HUES6 (cell line): ENCODE data around the gene CTNNA1.

ENCODE experiments used
- H3K27ac ChIP-seq: 2 replicates; pipeline ENCODE4 v1.7.0; 2013; ENCODE audit warnings: low read depth, mild to moderate bottlenecking, low read length, inconsistent platforms
- H3K27me3 ChIP-seq: 2 replicates; pipeline ENCODE4 v1.6.1; 2013; ENCODE audit warnings: low read length; ENCODE audit not compliant: control insufficient read depth, insufficient read depth
- H3K36me3 ChIP-seq: 2 replicates; pipeline ENCODE4 v1.6.1; 2013; ENCODE audit warnings: low read length; ENCODE audit not compliant: control insufficient read depth, insufficient read depth
- H3K4me1 ChIP-seq: 2 replicates; pipeline ENCODE4 v1.6.1; 2013; ENCODE audit warnings: low read length; ENCODE audit not compliant: control insufficient read depth, insufficient read depth
- H3K4me3 ChIP-seq: 2 replicates; pipeline ENCODE4 v1.5.1; 2013; ENCODE audit warnings: low read depth, low read length
- H3K9ac ChIP-seq: one replicate; pipeline ENCODE4 v1.6.1; 2013; ENCODE audit warnings: mild to moderate bottlenecking, low read length
- H3K9me3 ChIP-seq: 2 replicates; pipeline ENCODE4 v1.6.1; 2013; ENCODE audit warnings: low read depth, low read length; ENCODE audit not compliant: control insufficient read depth, insufficient read depth

CTNNA1 gene

GRCh38 chr5:138876811-138877210 lies 123.6 kb downstream of the CTNNA1 start:
- H3K4me1 ChIP-seq = peaks cover 45% of the 10 kb centered on the region
- no peaks in the 10 kb centered on the region for H3K27me3 ChIP-seq
- H3K36me3 ChIP-seq = peaks cover 3% of the 10 kb centered on the region; the same call in 1 of the 2 replicates
- H3K9ac ChIP-seq = no peak overlapping the region
- H3K9me3 ChIP-seq = no peaks in the 10 kb centered on the region; the same call in 1 of the 2 replicates
- no peak overlapping the region for H3K4me3 ChIP-seq
- no peak overlapping the region for H3K27ac ChIP-seq

GRCh38 chr5:138878437-138879235 lies 125.4 kb downstream of the CTNNA1 start:
- peaks cover 49% of the 10 kb centered on the region for H3K4me1 ChIP-seq
- H3K27ac ChIP-seq = 0 out of 2 replicates have a peak overlapping the region, but pooled peaks have one; percentile 1
- H3K9ac ChIP-seq = no peak overlapping the region
- H3K36me3 ChIP-seq = peaks cover 3% of the 10 kb centered on the region; the same call in 1 of the 2 replicates
- H3K9me3 ChIP-seq = no peaks in the 10 kb centered on the region; the same call in 1 of the 2 replicates
- H3K4me3 ChIP-seq = no peak overlapping the region
- no peaks in the 10 kb centered on the region for H3K27me3 ChIP-seq

GRCh38 chr5:138883211-138883610 lies 130.0 kb downstream of the CTNNA1 start:
- no peaks in the 10 kb centered on the region for H3K9me3 ChIP-seq
- peaks cover 24% of the 10 kb centered on the region for H3K36me3 ChIP-seq
- no peak overlapping the region for H3K4me3 ChIP-seq
- H3K9ac ChIP-seq = no peak overlapping the region
- H3K27ac ChIP-seq = peak overlapping the region; percentile 74
- H3K27me3 ChIP-seq = no peaks in the 10 kb centered on the region
- H3K4me1 ChIP-seq = peaks cover 40% of the 10 kb centered on the region

DNA sequence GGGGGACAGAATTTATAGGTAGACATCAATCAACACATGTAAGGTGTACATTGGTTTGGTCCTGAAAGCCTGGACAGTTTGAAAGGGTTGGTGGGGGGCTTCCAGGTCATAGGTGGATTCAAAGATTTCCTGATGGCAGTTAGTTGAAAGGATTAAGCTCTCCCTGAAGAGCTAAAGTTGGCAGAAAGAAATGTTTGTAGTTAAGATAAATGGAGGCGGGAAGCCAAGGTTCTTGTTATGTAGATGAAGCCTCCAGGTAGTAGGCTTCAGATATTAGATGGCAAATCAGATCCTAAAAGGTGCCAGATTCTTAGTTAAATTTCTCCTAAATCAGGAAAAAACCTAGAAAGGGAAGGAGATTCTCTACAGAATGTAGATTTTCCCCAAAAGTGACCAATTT lies 130.9 kb downstream of the CTNNA1 start:
- Histone ChIP-seq H3K36me3 (peaks cover 32% of the 10 kb centered on the region), H3K9me3 (peaks cover 2% of the 10 kb centered on the region), H3K27me3 (no peaks in the 10 kb centered on the region), H3K27ac (peak overlapping the region; percentile 74), H3K9ac (no peak overlapping the region), H3K4me3 (0 out of 2 replicates have a peak overlapping the region, but pooled peaks have one; percentile 19), H3K4me1 (peaks cover 35% of the 10 kb centered on the region)

DNA sequence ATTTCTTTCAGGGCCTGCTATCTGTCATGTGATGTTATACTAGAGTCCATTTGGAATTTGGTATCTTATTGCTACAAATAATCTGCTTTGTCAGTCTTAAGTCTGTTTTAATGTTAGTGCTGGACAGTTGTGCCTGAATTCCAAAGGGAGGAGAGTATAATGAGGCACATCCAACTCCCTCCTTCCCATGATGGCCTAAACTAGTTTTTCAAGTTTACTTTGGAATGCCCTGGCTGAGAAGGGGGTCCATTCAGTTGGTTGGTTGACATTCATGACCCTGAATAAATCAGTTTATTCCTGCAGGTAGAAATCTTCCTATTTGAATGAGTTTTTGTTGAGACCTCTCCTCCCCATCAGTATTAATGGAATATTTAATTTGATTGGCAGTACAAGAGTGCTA lies 131.3 kb downstream of the CTNNA1 start:
- Histone ChIP-seq H3K36me3 (peaks cover 37% of the 10 kb centered on the region), H3K4me3 (peak overlapping the region; percentile 19; the same call in 1 of the 2 replicates), H3K4me1 (peaks cover 35% of the 10 kb centered on the region), H3K27ac (peak overlapping the region; percentile 74), H3K9me3 (peaks cover 6% of the 10 kb centered on the region), H3K9ac (no peak overlapping the region), H3K27me3 (no peaks in the 10 kb centered on the region)

GRCh38 chr5:138889994-138890393 lies 136.8 kb downstream of the CTNNA1 start:
- Histone ChIP-seq H3K4me3 (no peak overlapping the region), H3K9ac (no peak overlapping the region), H3K27me3 (no peaks in the 10 kb centered on the region), H3K9me3 (peaks cover 16% of the 10 kb centered on the region), H3K36me3 (peaks cover 58% of the 10 kb centered on the region), H3K27ac (no peak overlapping the region), H3K4me1 (peaks cover 7% of the 10 kb centered on the region)

DNA sequence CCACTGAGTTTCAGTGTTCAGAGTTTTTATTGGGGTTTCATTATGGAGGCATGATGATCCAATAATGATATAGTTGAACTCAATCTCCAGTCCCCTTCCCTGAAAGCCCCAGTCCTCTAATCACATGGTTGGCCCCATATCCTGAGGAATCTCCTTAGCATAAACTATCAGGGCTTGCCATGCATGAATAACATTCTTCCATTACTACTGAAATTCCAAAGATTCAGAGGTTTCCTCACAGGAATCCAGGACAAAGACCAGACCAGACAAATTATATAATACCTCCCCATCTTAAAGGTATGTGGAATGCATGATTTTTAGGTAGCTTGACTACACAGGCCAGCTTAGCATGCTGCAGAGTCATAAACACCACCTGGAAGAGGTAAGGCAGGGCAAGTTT lies 137.4 kb downstream of the CTNNA1 start:
- Histone ChIP-seq H3K4me3 (no peak overlapping the region), H3K9ac (no peak overlapping the region), H3K4me1 (peaks cover under 1% of the 10 kb centered on the region; the same call in 1 of the 2 replicates), H3K36me3 (peaks cover 58% of the 10 kb centered on the region), H3K27ac (no peak overlapping the region), H3K9me3 (peaks cover 16% of the 10 kb centered on the region), H3K27me3 (no peaks in the 10 kb centered on the region)

DNA sequence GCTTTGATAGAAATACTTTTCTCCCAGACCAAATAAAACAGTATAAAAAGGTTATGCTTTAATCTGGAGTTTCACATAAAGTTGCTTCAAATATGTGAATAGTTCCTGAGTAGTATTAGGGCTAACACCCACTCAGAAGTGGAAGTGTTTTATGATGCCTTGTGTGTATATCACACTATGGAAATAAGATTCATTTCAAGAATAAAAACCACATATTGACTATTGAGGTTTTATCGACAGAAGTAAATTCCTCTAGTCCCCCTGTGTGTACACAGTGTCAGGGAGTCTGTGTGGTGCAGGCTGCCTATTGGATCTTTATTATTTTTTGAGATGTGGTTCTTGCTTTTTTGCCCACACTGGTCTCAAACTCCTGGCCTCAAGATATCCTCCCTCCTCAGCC lies 142.7 kb downstream of the CTNNA1 start:
- no peak overlapping the region for H3K27ac ChIP-seq
- no peaks in the 10 kb centered on the region for H3K27me3 ChIP-seq
- H3K4me1 ChIP-seq = no peaks in the 10 kb centered on the region
- peaks cover 22% of the 10 kb centered on the region for H3K36me3 ChIP-seq
- H3K9me3 ChIP-seq = no peaks in the 10 kb centered on the region
- no peak overlapping the region for H3K4me3 ChIP-seq
- H3K9ac ChIP-seq = no peak overlapping the region

- Histone ChIP-seq H3K27me3 (no peaks in the 10 kb centered on the region), H3K9ac (no peak overlapping the region), H3K9me3 (no peaks in the 10 kb centered on the region), H3K36me3 (peaks cover 24% of the 10 kb centered on the region), H3K27ac (no peak overlapping the region), H3K4me3 (no peak overlapping the region), H3K4me1 (no peaks in the 10 kb centered on the region)
Observed at GRCh38 chr5:138898299-138898698, 145.1 kb downstream of the CTNNA1 start.

DNA sequence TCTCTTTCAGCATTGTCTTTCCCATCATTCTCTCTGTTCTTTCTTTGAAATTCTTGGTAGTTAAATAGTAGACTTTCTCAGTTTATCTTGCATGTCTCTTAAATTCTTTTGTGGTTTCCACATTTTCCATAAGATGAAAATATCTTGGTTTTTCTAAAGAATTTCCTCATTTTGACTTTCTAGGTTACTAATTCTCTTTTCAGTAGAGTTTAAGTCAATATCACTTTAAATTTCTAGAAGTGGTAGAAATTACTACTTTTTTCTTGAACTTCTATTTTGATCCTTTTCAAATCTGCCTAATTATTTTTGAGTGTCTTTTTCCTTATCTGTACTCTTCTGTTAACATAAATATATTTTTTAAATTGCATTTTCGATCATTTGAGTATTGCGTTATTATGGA lies 145.5 kb downstream of the CTNNA1 start:
- H3K27ac ChIP-seq = no peak overlapping the region
- H3K4me1 ChIP-seq = no peaks in the 10 kb centered on the region
- no peak overlapping the region for H3K4me3 ChIP-seq
- no peaks in the 10 kb centered on the region for H3K9me3 ChIP-seq
- H3K9ac ChIP-seq = no peak overlapping the region
- no peaks in the 10 kb centered on the region for H3K27me3 ChIP-seq
- H3K36me3 ChIP-seq = peaks cover 28% of the 10 kb centered on the region

GRCh38 chr5:138900281-138900965 lies 147.2 kb downstream of the CTNNA1 start:
- Histone ChIP-seq H3K36me3 (peaks cover 42% of the 10 kb centered on the region), H3K4me1 (no peaks in the 10 kb centered on the region), H3K27ac (no peak overlapping the region), H3K9ac (no peak overlapping the region), H3K4me3 (no peak overlapping the region), H3K9me3 (no peaks in the 10 kb centered on the region), H3K27me3 (no peaks in the 10 kb centered on the region)
